HepG2 (cell line): ENCODE measurements around the gene MED22.

Source experiments
- CHD2 ChIP-seq: IDR thresholded peaks from 2 replicates; pipeline ENCODE4 v1.6.1; 2011; ENCODE audit warnings: low read depth, low read length, improper control_type of control experiment
- HDAC2 ChIP-seq: sonication (generic); formaldehyde crosslinking; IDR thresholded peaks from 2 replicates; pipeline ENCODE4 v1.4.0; 2020; ENCODE audit warnings: missing genetic modification reagents
- HNRNPH1 ChIP-seq: fragments of 200-400 bp; formaldehyde crosslinking; optimal IDR thresholded peaks from 2 replicates; pipeline ENCODE3; 2017; ENCODE audit warnings: mild to moderate bottlenecking, low read depth, low read length
- RFX5 ChIP-seq: IDR thresholded peaks from 2 replicates; pipeline ENCODE4 v1.6.1; 2011; ENCODE audit warnings: low read depth, low read length, improper control_type of control experiment
- SMARCE1 ChIP-seq: fragments of 450-650 bp; IDR thresholded peaks from 2 replicates; pipeline ENCODE4 v1.6.1; 2017; ENCODE audit warnings: borderline replicate concordance
- SUZ12 ChIP-seq: fragments of 150-350 bp; IDR thresholded peaks from 2 replicates; pipeline ENCODE4 v1.6.1; 2014; ENCODE audit warnings: low read depth, low read length
- TCF7L2 ChIP-seq: IDR thresholded peaks from 2 replicates; pipeline ENCODE4 v1.6.1; 2011; ENCODE audit warnings: mild to moderate bottlenecking, low read depth, low read length, moderate library complexity
- ZNF674 ChIP-seq: sonication (generic); formaldehyde crosslinking; IDR thresholded peaks from 2 replicates; pipeline ENCODE4 v1.5.0; 2020; ENCODE audit warnings: low read depth, mild to moderate bottlenecking, missing genetic modification reagents
- ZNF780A ChIP-seq: sonication (generic); formaldehyde crosslinking; IDR thresholded peaks from 2 replicates; pipeline ENCODE4 v1.8.0; 2022; ENCODE audit warnings: mild to moderate bottlenecking, missing genetic modification reagents, moderate library complexity
- ZSCAN12 ChIP-seq: sonication (generic); formaldehyde crosslinking; IDR thresholded peaks from 2 replicates; pipeline ENCODE4 v1.9.0; 2021; ENCODE audit warnings: mild to moderate bottlenecking, missing genetic modification reagents
- TF ChIP-seq, protein P1 (sequence below): sonication (generic); formaldehyde crosslinking; IDR thresholded peaks from 2 replicates; pipeline ENCODE4 v1.4.0; 2020; ENCODE audit warnings: missing genetic modification reagents
- TF ChIP-seq, protein P2 (sequence below), 2 experiments: IDR thresholded peaks; 2 replicates each; pipeline ENCODE4 v1.6.1; 2011 to 2012; ENCODE audit warnings: low read length in 2 of 2, borderline replicate concordance in 1 of 2, low read depth in 1 of 2, mild to moderate bottlenecking in 1 of 2, moderate library complexity in 1 of 2
- TF ChIP-seq, protein P3 (sequence below): sonication (generic); formaldehyde crosslinking; IDR thresholded peaks from 2 replicates; pipeline ENCODE4 v1.4.0; 2020; ENCODE audit warnings: missing genetic modification reagents

DNA sequence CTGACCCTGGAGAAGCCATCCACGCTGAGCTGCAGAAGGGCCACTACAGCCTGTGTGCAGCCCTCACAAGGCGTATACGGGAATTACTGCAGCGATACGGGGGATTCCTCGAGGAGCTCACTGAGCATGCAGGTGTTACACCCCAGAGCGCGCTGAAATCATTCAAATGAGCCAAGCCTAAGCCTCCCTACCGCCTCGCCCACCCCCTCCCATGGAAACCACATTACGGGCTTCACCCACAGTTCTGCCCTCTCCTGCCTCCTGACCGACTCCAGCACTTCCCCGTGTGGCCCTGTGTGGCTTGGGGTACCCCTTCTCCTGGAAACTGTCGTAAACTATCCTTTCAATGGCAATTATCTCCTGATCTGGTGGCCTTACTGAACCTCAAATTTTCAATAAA, 25.2 kb downstream of the MED22 start:
- TF ChIP-seq, protein P1, sequence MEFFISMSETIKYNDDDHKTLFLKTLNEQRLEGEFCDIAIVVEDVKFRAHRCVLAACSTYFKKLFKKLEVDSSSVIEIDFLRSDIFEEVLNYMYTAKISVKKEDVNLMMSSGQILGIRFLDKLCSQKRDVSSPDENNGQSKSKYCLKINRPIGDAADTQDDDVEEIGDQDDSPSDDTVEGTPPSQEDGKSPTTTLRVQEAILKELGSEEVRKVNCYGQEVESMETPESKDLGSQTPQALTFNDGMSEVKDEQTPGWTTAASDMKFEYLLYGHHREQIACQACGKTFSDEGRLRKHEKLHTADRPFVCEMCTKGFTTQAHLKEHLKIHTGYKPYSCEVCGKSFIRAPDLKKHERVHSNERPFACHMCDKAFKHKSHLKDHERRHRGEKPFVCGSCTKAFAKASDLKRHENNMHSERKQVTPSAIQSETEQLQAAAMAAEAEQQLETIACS (CRISPR knock-in tag), result no peak
- no peak for TF ChIP-seq TCF7L2
- TF ChIP-seq CHD2, result no peak
- no peak for TF ChIP-seq SUZ12
- no peak for TF ChIP-seq HDAC2 (CRISPR knock-in tag)
- no peak for TF ChIP-seq HNRNPH1
- no peak for TF ChIP-seq ZNF674 (CRISPR knock-in tag)
- TF ChIP-seq RFX5, result no peak
- no peak for TF ChIP-seq ZSCAN12 (CRISPR knock-in tag)
- no peak for TF ChIP-seq SMARCE1
- TF ChIP-seq, protein P2, sequence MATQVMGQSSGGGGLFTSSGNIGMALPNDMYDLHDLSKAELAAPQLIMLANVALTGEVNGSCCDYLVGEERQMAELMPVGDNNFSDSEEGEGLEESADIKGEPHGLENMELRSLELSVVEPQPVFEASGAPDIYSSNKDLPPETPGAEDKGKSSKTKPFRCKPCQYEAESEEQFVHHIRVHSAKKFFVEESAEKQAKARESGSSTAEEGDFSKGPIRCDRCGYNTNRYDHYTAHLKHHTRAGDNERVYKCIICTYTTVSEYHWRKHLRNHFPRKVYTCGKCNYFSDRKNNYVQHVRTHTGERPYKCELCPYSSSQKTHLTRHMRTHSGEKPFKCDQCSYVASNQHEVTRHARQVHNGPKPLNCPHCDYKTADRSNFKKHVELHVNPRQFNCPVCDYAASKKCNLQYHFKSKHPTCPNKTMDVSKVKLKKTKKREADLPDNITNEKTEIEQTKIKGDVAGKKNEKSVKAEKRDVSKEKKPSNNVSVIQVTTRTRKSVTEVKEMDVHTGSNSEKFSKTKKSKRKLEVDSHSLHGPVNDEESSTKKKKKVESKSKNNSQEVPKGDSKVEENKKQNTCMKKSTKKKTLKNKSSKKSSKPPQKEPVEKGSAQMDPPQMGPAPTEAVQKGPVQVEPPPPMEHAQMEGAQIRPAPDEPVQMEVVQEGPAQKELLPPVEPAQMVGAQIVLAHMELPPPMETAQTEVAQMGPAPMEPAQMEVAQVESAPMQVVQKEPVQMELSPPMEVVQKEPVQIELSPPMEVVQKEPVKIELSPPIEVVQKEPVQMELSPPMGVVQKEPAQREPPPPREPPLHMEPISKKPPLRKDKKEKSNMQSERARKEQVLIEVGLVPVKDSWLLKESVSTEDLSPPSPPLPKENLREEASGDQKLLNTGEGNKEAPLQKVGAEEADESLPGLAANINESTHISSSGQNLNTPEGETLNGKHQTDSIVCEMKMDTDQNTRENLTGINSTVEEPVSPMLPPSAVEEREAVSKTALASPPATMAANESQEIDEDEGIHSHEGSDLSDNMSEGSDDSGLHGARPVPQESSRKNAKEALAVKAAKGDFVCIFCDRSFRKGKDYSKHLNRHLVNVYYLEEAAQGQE (IDR thresholded peaks at IDR 0.05; ENCODE audit: borderline replicate concordance in 1 of 2, low read depth in 1 of 2, low read length in 2 of 2), result no peak
- TF ChIP-seq, protein P3, sequence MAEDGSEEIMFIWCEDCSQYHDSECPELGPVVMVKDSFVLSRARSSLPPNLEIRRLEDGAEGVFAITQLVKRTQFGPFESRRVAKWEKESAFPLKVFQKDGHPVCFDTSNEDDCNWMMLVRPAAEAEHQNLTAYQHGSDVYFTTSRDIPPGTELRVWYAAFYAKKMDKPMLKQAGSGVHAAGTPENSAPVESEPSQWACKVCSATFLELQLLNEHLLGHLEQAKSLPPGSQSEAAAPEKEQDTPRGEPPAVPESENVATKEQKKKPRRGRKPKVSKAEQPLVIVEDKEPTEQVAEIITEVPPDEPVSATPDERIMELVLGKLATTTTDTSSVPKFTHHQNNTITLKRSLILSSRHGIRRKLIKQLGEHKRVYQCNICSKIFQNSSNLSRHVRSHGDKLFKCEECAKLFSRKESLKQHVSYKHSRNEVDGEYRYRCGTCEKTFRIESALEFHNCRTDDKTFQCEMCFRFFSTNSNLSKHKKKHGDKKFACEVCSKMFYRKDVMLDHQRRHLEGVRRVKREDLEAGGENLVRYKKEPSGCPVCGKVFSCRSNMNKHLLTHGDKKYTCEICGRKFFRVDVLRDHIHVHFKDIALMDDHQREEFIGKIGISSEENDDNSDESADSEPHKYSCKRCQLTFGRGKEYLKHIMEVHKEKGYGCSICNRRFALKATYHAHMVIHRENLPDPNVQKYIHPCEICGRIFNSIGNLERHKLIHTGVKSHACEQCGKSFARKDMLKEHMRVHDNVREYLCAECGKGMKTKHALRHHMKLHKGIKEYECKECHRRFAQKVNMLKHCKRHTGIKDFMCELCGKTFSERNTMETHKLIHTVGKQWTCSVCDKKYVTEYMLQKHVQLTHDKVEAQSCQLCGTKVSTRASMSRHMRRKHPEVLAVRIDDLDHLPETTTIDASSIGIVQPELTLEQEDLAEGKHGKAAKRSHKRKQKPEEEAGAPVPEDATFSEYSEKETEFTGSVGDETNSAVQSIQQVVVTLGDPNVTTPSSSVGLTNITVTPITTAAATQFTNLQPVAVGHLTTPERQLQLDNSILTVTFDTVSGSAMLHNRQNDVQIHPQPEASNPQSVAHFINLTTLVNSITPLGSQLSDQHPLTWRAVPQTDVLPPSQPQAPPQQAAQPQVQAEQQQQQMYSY (CRISPR knock-in tag), result no peak
- TF ChIP-seq ZNF780A (CRISPR knock-in tag), result no peak
